ENCODE results near the gene BCL2L13. TPM values are rescaled to one million over a fixed set of nuclear protein-coding genes. Genes with fewer than 3 reads are reported as not detected.

Gene BCL2L13
- total RNA-seq, 2 donors from 2014 or later: 64.7 to 67.9 TPM

DNA sequence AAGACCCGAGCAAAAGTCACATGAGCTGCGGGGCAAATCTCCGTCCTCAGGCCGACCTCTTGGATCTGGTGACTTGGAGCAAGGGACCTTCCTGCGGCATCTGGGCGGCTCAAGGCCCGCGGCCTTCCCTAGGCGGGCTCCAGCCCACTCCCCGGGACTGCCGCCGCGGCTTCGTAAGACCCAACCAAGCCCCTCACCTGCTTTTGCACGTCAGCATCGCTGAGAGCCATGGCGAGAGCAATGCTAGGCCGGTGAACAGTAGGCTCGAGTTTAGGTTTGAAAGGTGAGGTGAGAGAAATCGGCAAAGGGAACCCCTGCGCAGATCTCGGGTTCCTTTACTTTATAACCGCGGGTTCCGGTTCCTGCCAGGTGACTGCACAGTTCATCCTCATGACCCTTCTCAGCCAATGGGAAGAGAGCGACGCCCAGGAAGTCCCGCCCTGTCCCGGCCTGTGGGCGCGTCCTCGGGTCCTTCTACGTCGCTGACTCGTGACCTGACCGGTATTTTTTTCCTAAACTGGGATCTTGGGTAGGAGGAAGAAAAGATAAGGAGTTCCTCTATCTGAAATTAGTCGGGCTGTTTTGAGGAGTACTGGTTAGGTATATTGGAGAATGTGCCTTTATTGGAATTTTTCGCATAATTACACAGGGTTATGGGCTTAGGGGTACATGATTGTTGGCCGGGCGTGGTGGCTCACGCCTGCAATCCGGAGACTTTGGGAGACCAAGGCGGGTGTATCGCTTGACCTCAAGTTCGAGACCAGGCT, 10.0 kb upstream of the BCL2L13 start, which contains the start of gene ATP6V1E1:
TSS of gene ATP6V1E1 (minus strand) at position 344 of the 767 bp plus-strand sequence. CDS start at position 230, 114 bp downstream.
- Histone ChIP-seq H3K27ac (peak within 1 kb of the TSS; percentile 90 to 92), H3K4me3 (peak within 1 kb of the TSS; percentile 89 to 91), H3K9me3 (no peaks in the 10 kb centered on the region), H3K27me3 (replicated peaks; ENCODE audit: insufficient read depth) (no peaks in the 10 kb centered on the region), H3K4me1 (replicated peaks) (no peaks in the 10 kb centered on the region), H3K36me3 (no peaks in the 10 kb centered on the region)
- TF ChIP-seq POLR2AphosphoS5 (IDR thresholded peaks at IDR 0.05) (peak; percentile 98), POLR2A (IDR thresholded peaks at IDR 0.05) (peak; percentile 61)
- TF ChIP-seq, protein P1, sequence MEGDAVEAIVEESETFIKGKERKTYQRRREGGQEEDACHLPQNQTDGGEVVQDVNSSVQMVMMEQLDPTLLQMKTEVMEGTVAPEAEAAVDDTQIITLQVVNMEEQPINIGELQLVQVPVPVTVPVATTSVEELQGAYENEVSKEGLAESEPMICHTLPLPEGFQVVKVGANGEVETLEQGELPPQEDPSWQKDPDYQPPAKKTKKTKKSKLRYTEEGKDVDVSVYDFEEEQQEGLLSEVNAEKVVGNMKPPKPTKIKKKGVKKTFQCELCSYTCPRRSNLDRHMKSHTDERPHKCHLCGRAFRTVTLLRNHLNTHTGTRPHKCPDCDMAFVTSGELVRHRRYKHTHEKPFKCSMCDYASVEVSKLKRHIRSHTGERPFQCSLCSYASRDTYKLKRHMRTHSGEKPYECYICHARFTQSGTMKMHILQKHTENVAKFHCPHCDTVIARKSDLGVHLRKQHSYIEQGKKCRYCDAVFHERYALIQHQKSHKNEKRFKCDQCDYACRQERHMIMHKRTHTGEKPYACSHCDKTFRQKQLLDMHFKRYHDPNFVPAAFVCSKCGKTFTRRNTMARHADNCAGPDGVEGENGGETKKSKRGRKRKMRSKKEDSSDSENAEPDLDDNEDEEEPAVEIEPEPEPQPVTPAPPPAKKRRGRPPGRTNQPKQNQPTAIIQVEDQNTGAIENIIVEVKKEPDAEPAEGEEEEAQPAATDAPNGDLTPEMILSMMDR (IDR thresholded peaks at IDR 0.05): no peak
- WGBS: under 1% methylated on average over 45 of the region's 45 CpGs
- DNase-seq (ENCODE audit: low spot score): peak; percentile 97
- intact Hi-C loops (cut with DNase I): loop anchor here (1.0 to 10.0 kb wide), 3 partner anchors 10 to 464 kb away; partner anchors contain the start of gene BCL2L13

DNA sequence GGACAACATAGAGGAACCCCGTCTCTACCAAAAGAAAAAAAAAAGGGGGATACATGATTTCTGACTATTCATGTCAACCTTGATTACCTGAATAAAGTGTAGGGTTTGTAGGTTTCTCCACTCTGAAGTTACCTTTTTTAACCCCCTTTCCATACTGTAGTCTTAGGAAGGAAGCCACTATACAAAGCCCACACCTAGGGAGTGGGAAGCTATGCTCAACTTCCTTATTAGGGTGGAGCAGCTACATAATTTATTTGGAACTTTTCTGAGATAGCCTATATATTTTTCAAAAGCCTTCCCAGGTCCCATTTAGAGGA, 9.4 kb upstream of the BCL2L13 start:
- no peaks in the 10 kb centered on the region for H3K27me3 ChIP-seq (replicated peaks; ENCODE audit: insufficient read depth)
- peak overlapping the region; percentile 89 to 91 for H3K4me3 ChIP-seq
- no peaks in the 10 kb centered on the region for H3K36me3 ChIP-seq
- WGBS: 0% methylated on average over 1 of the region's 1 CpG
- intact Hi-C loops (cut with DNase I): loop anchor here (1.0 to 10.0 kb wide), 3 partner anchors 9 to 464 kb away; partner anchors contain the start of gene BCL2L13
- H3K9me3 ChIP-seq: no peaks in the 10 kb centered on the region
- no peak for DNase-seq (ENCODE audit: low spot score)
- no peak for TF ChIP-seq POLR2A (IDR thresholded peaks at IDR 0.05)
- TF ChIP-seq, protein P1 (IDR thresholded peaks at IDR 0.05): no peak
- TF ChIP-seq POLR2AphosphoS5 (IDR thresholded peaks at IDR 0.05): no peak
- H3K4me1 ChIP-seq (replicated peaks): no peaks in the 10 kb centered on the region
- peak overlapping the region; percentile 90 to 92 for H3K27ac ChIP-seq

DNA sequence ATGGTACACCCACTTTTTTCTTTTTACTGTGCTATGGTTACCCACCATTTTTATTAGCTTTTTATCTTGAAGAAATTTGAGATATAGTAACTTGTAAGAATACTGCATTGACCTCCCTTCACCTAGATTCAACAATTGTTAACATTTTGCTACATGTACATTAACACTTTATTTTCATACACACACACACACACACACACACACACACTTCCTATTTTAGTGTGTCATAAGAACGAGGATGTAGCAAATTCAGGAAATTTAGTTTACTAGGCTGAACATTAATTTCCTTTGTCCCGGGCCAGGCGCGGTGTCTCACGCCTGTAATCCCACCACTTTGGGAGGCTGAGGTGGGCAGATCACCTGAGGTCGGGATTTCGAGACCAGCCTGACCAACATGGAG, 8.9 kb upstream of the BCL2L13 start:
- H3K4me3 ChIP-seq: no peak overlapping the region
- no peak for DNase-seq (ENCODE audit: low spot score)
- H3K27me3 ChIP-seq (replicated peaks; ENCODE audit: insufficient read depth): no peaks in the 10 kb centered on the region
- 86% methylated on average over 7 of the region's 7 CpGs for WGBS
- TF ChIP-seq POLR2AphosphoS5 (IDR thresholded peaks at IDR 0.05) (no peak), POLR2A (IDR thresholded peaks at IDR 0.05) (no peak)
- TF ChIP-seq, protein P1 (IDR thresholded peaks at IDR 0.05): no peak
- H3K27ac ChIP-seq: no peak overlapping the region
- H3K4me1 ChIP-seq (replicated peaks): no peaks in the 10 kb centered on the region
- intact Hi-C loops (cut with DNase I): loop anchor here (1.0 to 10.0 kb wide), 3 partner anchors 9 to 465 kb away; partner anchors contain the start of gene BCL2L13
- no peaks in the 10 kb centered on the region for H3K36me3 ChIP-seq
- no peaks in the 10 kb centered on the region for H3K9me3 ChIP-seq

DNA sequence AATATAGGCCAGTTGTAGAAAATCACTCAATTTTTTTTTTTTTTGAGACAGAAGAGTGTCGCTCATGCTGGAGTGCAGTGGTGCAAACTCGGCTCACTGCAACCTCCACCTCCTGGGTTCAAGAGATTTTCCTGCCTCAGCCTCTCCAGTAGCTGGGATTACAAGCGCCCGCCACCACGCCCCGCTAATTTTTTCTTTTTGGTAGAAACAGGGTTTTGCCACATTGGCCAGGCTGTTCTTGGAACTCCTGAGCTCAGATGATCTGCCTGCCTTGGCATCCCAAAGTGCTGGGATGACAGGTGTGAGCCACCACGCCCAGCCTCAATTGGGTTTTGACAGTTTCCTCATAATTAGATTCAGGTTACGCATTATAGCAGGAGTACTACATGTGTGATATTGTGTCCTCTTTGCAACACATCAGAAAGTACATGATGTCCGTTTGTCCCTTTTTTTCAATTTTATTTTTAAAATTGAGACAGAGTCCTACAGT, 7.4 kb upstream of the BCL2L13 start:
- H3K36me3 ChIP-seq: no peaks in the 10 kb centered on the region
- H3K4me1 ChIP-seq (replicated peaks): no peaks in the 10 kb centered on the region
- no peaks in the 10 kb centered on the region for H3K27me3 ChIP-seq (replicated peaks; ENCODE audit: insufficient read depth)
- WGBS: 98% methylated on average over 9 of the region's 9 CpGs
- H3K9me3 ChIP-seq: no peaks in the 10 kb centered on the region
- no peak for TF ChIP-seq POLR2A (IDR thresholded peaks at IDR 0.05)
- no peak for TF ChIP-seq POLR2AphosphoS5 (IDR thresholded peaks at IDR 0.05)
- TF ChIP-seq, protein P1 (IDR thresholded peaks at IDR 0.05): no peak
- intact Hi-C loops (cut with DNase I): no loop called here
- no peak overlapping the region for H3K4me3 ChIP-seq
- H3K27ac ChIP-seq: no peak overlapping the region
- no peak for DNase-seq (ENCODE audit: low spot score)
